GM12873 (cell line): ENCODE data around the gene GALNT13.

Experiments
- CTCF ChIP-seq: IDR thresholded peaks from 2 replicates; pipeline ENCODE4 v1.5.1; 2012; ENCODE audit warnings: low read depth, mild to moderate bottlenecking, moderate library complexity, low read length, control low read depth; ENCODE audit not compliant: insufficient read depth; ENCODE audit errors: missing control alignments

The GALNT13 gene

GRCh38 chr2:154291511-154291910, 419.8 kb downstream of the GALNT13 start:
- TF ChIP-seq CTCF: no peak

- TF ChIP-seq CTCF: no peak
Measured at GRCh38 chr2:154291927-154292326, 420.2 kb downstream of the GALNT13 start.

- TF ChIP-seq CTCF: no peak
Measured at GRCh38 chr2:154293864-154294263, 422.1 kb downstream of the GALNT13 start.

GRCh38 chr2:154306266-154306970, 434.7 kb downstream of the GALNT13 start:
- TF ChIP-seq CTCF: no peak

- no peak for TF ChIP-seq CTCF
Measured at GRCh38 chr2:154307007-154307406, 435.3 kb downstream of the GALNT13 start.

- no peak for TF ChIP-seq CTCF
Measured at GRCh38 chr2:154324601-154325000, 452.9 kb downstream of the GALNT13 start.

GRCh38 chr2:154329510-154329909, 457.8 kb downstream of the GALNT13 start:
- no peak for TF ChIP-seq CTCF
